KOPT-K1 (cell line): ENCODE results near the gene CGNL1.

ENCODE experiments used
- H3K27ac ChIP-seq: fragments of 200-600 bp; sonication (generic); 2 replicates; pipeline ENCODE4 v1.5.1; 2016; ENCODE audit warnings: antibody characterized with exemption, mild to moderate bottlenecking, low read depth, low read length; ENCODE audit not compliant: poor library complexity, severe bottlenecking
- H3K36me3 ChIP-seq: fragments of 200-600 bp; sonication (generic); 2 replicates; pipeline ENCODE4 v1.5.1; 2017; ENCODE audit warnings: antibody characterized with exemption, mild to moderate bottlenecking, low read length, moderate library complexity; ENCODE audit not compliant: insufficient read depth
- H3K9me3 ChIP-seq: fragments of 200-600 bp; sonication (generic); 2 replicates; pipeline ENCODE4 v1.5.1; 2017; ENCODE audit warnings: antibody characterized with exemption, low read length, mild to moderate bottlenecking; ENCODE audit not compliant: insufficient read depth, poor library complexity, severe bottlenecking

CGNL1 gene

GRCh38 chr15:57548351-57548750 is 172.0 kb downstream of the CGNL1 start:
- H3K9me3 ChIP-seq: no peaks in the 10 kb centered on the region
- H3K27ac ChIP-seq: no peak overlapping the region
- no peaks in the 10 kb centered on the region for H3K36me3 ChIP-seq

GRCh38 chr15:57548835-57549234 is 172.5 kb downstream of the CGNL1 start:
- no peaks in the 10 kb centered on the region for H3K36me3 ChIP-seq
- no peaks in the 10 kb centered on the region for H3K9me3 ChIP-seq
- H3K27ac ChIP-seq: no peak overlapping the region

DNA sequence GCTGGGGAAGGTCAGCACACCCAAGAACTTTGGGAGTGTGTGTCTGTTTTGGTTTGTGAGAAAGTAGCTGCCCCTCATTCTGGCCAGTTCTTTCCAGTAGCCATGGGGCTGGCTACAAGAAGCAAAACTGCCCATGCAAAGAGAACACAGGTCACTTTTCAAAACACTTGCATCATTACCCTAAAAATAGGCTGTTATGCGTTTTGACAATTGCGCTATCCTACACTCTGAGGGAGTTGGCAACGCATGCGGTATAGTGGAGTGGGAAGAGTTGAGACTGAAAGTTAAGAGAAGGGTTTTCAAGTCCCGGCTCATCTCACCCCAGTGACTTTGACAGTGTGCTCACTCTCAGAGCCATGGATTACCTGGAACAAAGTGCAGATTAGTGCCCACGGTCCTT is 173.6 kb downstream of the CGNL1 start:
- Histone ChIP-seq H3K36me3 (no peaks in the 10 kb centered on the region), H3K27ac (no peak overlapping the region), H3K9me3 (no peaks in the 10 kb centered on the region)

- H3K9me3 ChIP-seq: no peaks in the 10 kb centered on the region
- H3K36me3 ChIP-seq: no peaks in the 10 kb centered on the region
- no peak overlapping the region for H3K27ac ChIP-seq
These were observed 174.3 kb downstream of the CGNL1 start for GRCh38 chr15:57550640-57551039.

DNA sequence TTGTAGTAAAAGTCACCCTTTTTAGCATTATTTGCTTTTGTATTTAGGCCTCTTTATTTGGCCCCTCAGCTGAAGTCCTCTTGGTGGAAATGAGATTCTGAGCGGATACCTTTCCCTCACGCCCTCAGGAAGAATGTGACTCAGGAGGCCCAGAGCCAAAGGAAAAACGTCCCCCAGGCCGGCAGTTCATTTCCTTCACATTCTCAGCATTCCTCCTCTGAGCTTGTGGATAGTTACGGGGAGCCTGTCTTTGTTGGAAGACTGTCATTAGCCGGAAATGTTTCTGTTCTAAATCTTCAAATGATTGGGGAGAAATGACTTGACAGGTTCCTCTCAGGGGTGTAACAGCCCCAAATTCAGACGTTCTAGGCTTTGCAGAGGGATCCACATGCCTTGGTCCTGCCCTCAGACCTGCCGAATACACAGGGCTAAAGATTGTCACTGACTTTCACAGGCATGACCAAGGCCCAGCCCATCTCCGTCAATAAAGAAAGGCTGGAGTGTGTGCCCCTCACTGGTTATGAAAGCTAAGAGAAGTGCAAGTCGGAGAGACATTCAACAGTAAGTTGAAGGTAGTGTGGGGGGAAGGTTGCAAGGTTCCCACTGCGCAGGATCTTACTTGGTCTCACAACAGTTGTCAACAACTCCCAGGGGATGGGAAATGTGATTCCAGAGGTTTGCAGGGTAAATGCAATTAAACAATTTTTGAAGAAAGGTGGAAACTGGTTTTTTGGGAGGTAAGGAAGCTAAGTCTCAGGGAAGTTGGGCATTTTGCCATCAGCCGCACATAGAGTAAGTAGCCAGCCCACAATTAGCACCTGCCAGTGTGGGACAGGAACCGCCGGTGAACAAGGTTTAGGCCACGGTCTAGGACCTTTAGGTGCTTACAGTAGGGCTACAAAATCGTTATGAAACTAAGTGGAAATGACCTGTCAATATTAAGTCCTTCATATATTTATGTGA is 175.7 kb downstream of the CGNL1 start:
- H3K9me3 ChIP-seq: no peaks in the 10 kb centered on the region
- no peaks in the 10 kb centered on the region for H3K36me3 ChIP-seq
- H3K27ac ChIP-seq: no peak overlapping the region

DNA sequence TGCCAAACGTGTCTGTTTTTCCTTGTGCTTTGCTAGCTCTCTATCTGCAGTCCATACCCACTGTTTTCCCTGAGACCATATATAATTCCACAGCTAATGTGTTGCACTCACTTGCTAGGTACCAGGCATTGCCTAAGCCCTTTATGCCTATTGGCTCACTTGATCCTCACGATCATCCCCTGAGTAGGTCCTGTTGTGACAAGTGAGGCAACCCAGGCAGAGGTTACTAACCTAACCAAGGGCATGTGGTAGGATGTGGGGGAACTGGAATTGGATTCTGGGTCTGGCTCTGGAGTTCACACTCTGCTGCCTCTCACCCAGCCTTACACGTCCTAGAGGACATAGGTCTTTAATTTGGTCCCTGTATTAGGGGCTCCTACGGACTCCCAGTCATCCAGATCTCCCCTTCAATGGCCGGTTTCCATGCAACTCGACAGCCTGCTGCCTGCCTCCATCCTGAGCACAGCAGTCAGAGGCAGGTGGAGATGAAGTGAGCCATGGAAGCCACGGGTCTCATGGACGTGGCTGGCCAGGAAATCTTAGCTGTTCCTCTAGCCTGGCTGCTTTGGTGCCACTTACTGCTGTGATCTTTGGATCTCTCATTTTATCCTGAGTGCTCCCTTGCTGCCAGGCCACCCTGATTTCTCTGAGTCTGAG is 176.5 kb downstream of the CGNL1 start:
- no peaks in the 10 kb centered on the region for H3K9me3 ChIP-seq
- H3K27ac ChIP-seq: no peak overlapping the region
- no peaks in the 10 kb centered on the region for H3K36me3 ChIP-seq

DNA sequence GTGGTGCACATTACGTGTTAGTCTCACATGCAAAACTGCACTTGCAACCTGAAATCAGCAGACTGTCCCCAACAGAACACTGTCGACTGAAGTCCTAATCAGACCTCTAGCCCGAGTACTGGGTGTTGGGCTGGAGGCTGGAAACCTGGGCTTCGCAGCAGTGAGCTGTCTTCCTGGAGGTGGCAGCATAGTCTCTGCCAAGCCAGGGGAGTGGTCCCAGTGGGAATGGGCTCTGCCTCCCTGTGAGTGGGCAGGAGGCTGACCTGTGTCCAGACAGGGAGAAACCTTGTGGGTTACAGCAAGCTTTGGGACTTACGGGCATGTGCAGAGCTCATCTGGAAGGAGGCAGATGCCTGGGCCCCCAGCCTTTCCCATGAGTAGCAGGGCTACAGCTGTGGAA is 177.2 kb downstream of the CGNL1 start:
- no peaks in the 10 kb centered on the region for H3K9me3 ChIP-seq
- no peaks in the 10 kb centered on the region for H3K36me3 ChIP-seq
- H3K27ac ChIP-seq: no peak overlapping the region

DNA sequence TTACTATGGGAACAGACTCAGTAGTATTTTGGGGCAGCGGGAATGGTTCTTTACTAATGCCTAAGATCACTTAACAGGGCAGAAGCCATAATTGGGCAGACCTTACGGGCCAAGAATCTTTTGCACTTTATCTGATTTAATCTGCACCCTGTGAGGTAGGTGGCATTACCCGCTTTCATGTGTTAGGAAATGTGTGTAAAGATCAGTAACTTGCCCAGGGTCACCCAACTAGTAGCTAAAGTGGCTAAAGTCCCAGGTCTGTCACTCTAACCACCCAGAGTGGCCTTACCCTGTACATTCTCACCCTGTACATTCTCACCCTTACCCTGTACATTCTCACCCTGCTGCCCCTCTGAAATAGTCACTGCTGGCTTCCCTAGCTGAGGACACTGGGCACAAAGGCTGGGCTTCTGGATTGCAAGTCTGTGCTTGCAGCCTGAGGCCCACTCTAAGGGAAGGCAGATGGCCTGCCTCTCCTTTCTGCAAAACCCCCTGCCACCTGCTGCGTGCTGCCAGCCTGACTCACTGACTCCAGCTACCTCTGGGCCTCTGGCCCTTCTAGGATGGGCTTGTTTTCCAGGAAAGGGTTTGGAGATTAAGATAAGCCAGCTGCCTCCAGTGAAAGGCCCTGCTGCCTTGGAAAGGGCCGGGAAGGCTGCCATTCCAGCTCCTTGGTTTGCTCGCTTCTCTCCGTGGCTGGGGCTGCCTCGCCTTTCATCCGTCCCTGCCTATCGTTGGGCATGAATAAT is 177.9 kb downstream of the CGNL1 start:
- no peaks in the 10 kb centered on the region for H3K9me3 ChIP-seq
- no peak overlapping the region for H3K27ac ChIP-seq
- no peaks in the 10 kb centered on the region for H3K36me3 ChIP-seq

GRCh38 chr15:57554812-57555179 is 178.5 kb downstream of the CGNL1 start:
- no peaks in the 10 kb centered on the region for H3K36me3 ChIP-seq
- H3K27ac ChIP-seq: no peak overlapping the region
- H3K9me3 ChIP-seq: no peaks in the 10 kb centered on the region

- H3K9me3 ChIP-seq: no peaks in the 10 kb centered on the region
- no peak overlapping the region for H3K27ac ChIP-seq
- H3K36me3 ChIP-seq: no peaks in the 10 kb centered on the region
These were observed 179.0 kb downstream of the CGNL1 start for GRCh38 chr15:57555270-57555669.

GRCh38 chr15:57556040-57556439 is 179.7 kb downstream of the CGNL1 start:
- Histone ChIP-seq H3K9me3 (no peaks in the 10 kb centered on the region), H3K36me3 (no peaks in the 10 kb centered on the region), H3K27ac (no peak overlapping the region)

DNA sequence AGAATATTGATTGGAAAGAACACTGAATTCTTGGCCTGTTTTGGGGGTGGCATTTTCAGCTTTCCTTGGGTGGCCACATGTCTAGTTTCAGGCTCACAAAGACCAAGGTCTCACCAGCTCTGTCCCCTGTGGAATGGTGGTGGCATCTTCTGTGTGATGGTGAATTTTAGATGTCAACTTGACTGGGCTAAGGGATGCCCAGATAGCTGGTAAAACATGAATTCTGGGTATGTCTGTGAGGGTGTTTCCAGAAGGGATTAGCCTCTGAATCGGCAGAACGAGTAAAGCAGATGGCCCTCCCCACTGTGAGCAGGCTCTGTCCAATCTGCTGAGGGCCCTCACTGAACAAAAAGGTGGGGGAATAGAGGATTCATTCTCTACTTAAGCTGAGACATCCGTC is 181.0 kb downstream of the CGNL1 start:
- H3K27ac ChIP-seq: no peak overlapping the region
- H3K9me3 ChIP-seq: no peaks in the 10 kb centered on the region
- no peaks in the 10 kb centered on the region for H3K36me3 ChIP-seq

DNA sequence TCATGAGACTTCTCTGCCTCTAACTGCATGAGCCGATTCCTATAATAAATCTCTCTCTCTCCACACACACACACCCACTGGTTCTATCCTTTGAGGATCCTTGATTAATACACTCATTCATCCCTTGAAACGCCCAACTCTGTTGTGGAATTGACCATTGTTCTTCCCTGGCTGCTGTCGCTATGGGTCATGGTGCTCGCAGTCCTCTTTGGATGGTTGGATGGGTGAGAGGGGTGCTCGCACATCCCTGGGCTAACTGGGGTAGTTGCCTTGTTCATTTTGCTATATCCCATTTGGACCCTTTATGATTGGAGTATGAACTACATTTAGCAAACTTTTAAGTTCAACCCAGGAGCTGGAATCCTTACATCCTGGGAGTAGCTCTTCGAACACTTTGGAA is 181.5 kb downstream of the CGNL1 start:
- H3K36me3 ChIP-seq: no peaks in the 10 kb centered on the region
- H3K27ac ChIP-seq: no peak overlapping the region
- no peaks in the 10 kb centered on the region for H3K9me3 ChIP-seq

- H3K9me3 ChIP-seq: no peaks in the 10 kb centered on the region
- H3K36me3 ChIP-seq: no peaks in the 10 kb centered on the region
- H3K27ac ChIP-seq: no peak overlapping the region
These were observed 183.6 kb downstream of the CGNL1 start for GRCh38 chr15:57559875-57560274.

- Histone ChIP-seq H3K36me3 (no peaks in the 10 kb centered on the region), H3K27ac (no peak overlapping the region), H3K9me3 (no peaks in the 10 kb centered on the region)
These were observed 184.9 kb downstream of the CGNL1 start for GRCh38 chr15:57561041-57561711.
